H1 (cell line): ENCODE measurements around the gene MMP3. TPM values are rescaled to one million over a fixed set of nuclear protein-coding genes. Genes with fewer than 3 reads are reported as not detected.

Source experiments
- CTCF ChIA-PET: fragments of 300-600 bp; sonication (Branson Sonifier 250); formaldehyde crosslinking; loops from one replicate; lab custom pipeline; 2021; ENCODE audit not compliant: partially characterized antibody; lab: Charles Lee
- POLR2A ChIA-PET: fragments of 300-600 bp; sonication (Branson Sonifier 250); formaldehyde crosslinking; loops from one replicate; lab custom pipeline; 2021; ENCODE audit warnings: inconsistent platforms; ENCODE audit not compliant: partially characterized antibody; lab: Charles Lee
- DNase-seq, 2 experiments: peaks; one replicate each; pipeline versions ENCODE4 v3.0.0 to v3.0.0-alpha.2; 2010 to 2022; ENCODE audit warnings: low spot score in 2 of 2, low read depth in 1 of 2, mixed read lengths in 1 of 2
- FAIRE-seq: peaks from 2 replicates; lab custom pipeline; 2011; peaks lifted over from hg19 to GRCh38; lab: Jason Lieb, UNC
- H2AFZ ChIP-seq: 2 replicates; pipeline ENCODE4 v1.8.1; 2012; ENCODE audit warnings: low read length, inconsistent platforms
- H2AK5ac ChIP-seq: 2 replicates; pipeline ENCODE4 v1.6.1; 2013; ENCODE audit warnings: low read depth, low read length
- H2BK120ac ChIP-seq: replicated peaks from 2 replicates; pipeline ENCODE3; 2013; ENCODE audit warnings: low read depth, low read length, inconsistent platforms
- H2BK12ac ChIP-seq: 2 replicates; pipeline ENCODE4 v1.6.1; 2013; ENCODE audit warnings: low read depth, low read length
- H2BK15ac ChIP-seq: 2 replicates; pipeline ENCODE4 v1.6.1; 2013; ENCODE audit warnings: low read length
- H2BK20ac ChIP-seq: 2 replicates; pipeline ENCODE4 v1.6.1; 2013; ENCODE audit warnings: low read length
- H2BK5ac ChIP-seq: 2 replicates; pipeline ENCODE4 v1.6.1; 2013; ENCODE audit warnings: low read depth, low read length
- H3K14ac ChIP-seq: 2 replicates; pipeline ENCODE4 v1.6.1; 2013; ENCODE audit warnings: inconsistent platforms; ENCODE audit not compliant: insufficient read length
- H3K18ac ChIP-seq: 2 replicates; pipeline ENCODE4 v1.6.1; 2013; ENCODE audit warnings: low read length; ENCODE audit errors: extremely low read depth
- H3K23ac ChIP-seq: 2 replicates; pipeline ENCODE4 v1.6.1; 2013; ENCODE audit warnings: inconsistent platforms; ENCODE audit not compliant: insufficient read length
- H3K23me2 ChIP-seq: 2 replicates; pipeline ENCODE4 v1.6.1; 2013; ENCODE audit warnings: low read depth, low read length
- H3K27ac ChIP-seq: 2 replicates; pipeline ENCODE4 v1.6.1; 2011; ENCODE audit warnings: low read depth, low read length, inconsistent platforms
- H3K27me3 ChIP-seq, 4 experiments: replicated peaks in 1 of 4; 1 replicate in 1 of 4; 2 replicates in 3 of 4; pipeline versions ENCODE4 v1.6.1 to v1.8.1; 2011 to 2013; ENCODE audit warnings: low read length in 3 of 4, mild to moderate bottlenecking in 3 of 4, inconsistent platforms in 2 of 4, mixed read lengths in 2 of 4, moderate library complexity in 1 of 4; ENCODE audit not compliant: control insufficient read depth in 3 of 4, insufficient read depth in 3 of 4; ENCODE audit errors: extremely low read depth in 1 of 4
- H3K36me3 ChIP-seq, 4 experiments: 2 replicates each; pipeline versions ENCODE4 v1.6.1 to v1.8.1; 2011 to 2013; ENCODE audit warnings: mild to moderate bottlenecking in 4 of 4, low read length in 3 of 4, moderate library complexity in 2 of 4, control low read depth in 1 of 4, inconsistent platforms in 1 of 4; ENCODE audit not compliant: insufficient read depth in 4 of 4, control insufficient read depth in 2 of 4
- H3K4ac ChIP-seq: replicated peaks from 2 replicates; pipeline ENCODE3; 2013; ENCODE audit warnings: low read length, low read depth, mixed read lengths, inconsistent platforms; ENCODE audit not compliant: insufficient read length
- H3K4me1 ChIP-seq, 4 experiments: replicated peaks in 1 of 4; 1 replicate in 1 of 4; 2 replicates in 3 of 4; pipeline versions ENCODE4 v1.6.1 to v1.8.1; 2011 to 2013; ENCODE audit warnings: low read length in 3 of 4, inconsistent platforms in 2 of 4, mixed read lengths in 1 of 4; ENCODE audit not compliant: insufficient read depth in 4 of 4, control insufficient read depth in 3 of 4
- H3K4me2 ChIP-seq, 2 experiments: 2 replicates each; pipeline versions ENCODE4 v1.6.1 to v1.8.1; 2011 to 2013; ENCODE audit warnings: low read depth in 2 of 2, low read length in 2 of 2, control low read depth in 1 of 2, inconsistent platforms in 1 of 2, mild to moderate bottlenecking in 1 of 2; ENCODE audit not compliant: insufficient read depth in 1 of 2
- H3K4me3 ChIP-seq, 4 experiments: fragments of 200-600, 300-600 bp in 1 of 4; sonication (generic), shearing (Covaris generic), sonication (Bioruptor Twin) in 1 of 4; 2 replicates each; pipeline versions ENCODE4 v1.5.1 to v1.8.1; 2011 to 2016; ENCODE audit warnings: low read length in 4 of 4, low read depth in 3 of 4, control low read depth in 2 of 4, inconsistent platforms in 2 of 4, mild to moderate bottlenecking in 2 of 4, mixed read lengths in 1 of 4, moderate library complexity in 1 of 4; ENCODE audit not compliant: insufficient read depth in 2 of 4; ENCODE audit errors: extremely low read depth in 1 of 4
- H3K56ac ChIP-seq: replicated peaks from 2 replicates; pipeline ENCODE3; 2013; ENCODE audit warnings: low read depth, mild to moderate bottlenecking, mixed read lengths, low read length, inconsistent platforms; ENCODE audit not compliant: insufficient read length
- H3K79me1 ChIP-seq: 2 replicates; pipeline ENCODE4 v1.6.1; 2013; ENCODE audit warnings: low read depth, low read length, control low read depth
- H3K79me2 ChIP-seq, 2 experiments: 2 replicates each; pipeline versions ENCODE4 v1.6.1 to v1.8.1; 2012 to 2013; ENCODE audit warnings: low read length in 2 of 2, mild to moderate bottlenecking in 2 of 2, inconsistent platforms in 1 of 2; ENCODE audit not compliant: insufficient read depth in 2 of 2, control insufficient read depth in 1 of 2
- H3K9ac ChIP-seq, 4 experiments: replicated peaks in 1 of 4; 1 replicate in 1 of 4; 2 replicates in 3 of 4; pipeline versions ENCODE4 v1.6.1 to v1.8.1; 2011 to 2013; ENCODE audit warnings: low read depth in 3 of 4, low read length in 3 of 4, control low read depth in 2 of 4, mild to moderate bottlenecking in 2 of 4, moderate library complexity in 2 of 4, inconsistent platforms in 1 of 4; ENCODE audit errors: extremely low read depth in 1 of 4
- H3K9me3 ChIP-seq, 2 experiments: 2 replicates each; pipeline versions ENCODE4 v1.6.1 to v1.8.1; 2012 to 2013; ENCODE audit warnings: mild to moderate bottlenecking in 2 of 2, moderate library complexity in 2 of 2, control low read depth in 1 of 2, inconsistent platforms in 1 of 2, low read depth in 1 of 2, low read length in 1 of 2, mixed read lengths in 1 of 2; ENCODE audit not compliant: insufficient read depth in 2 of 2
- H4K20me1 ChIP-seq, 2 experiments: replicated peaks in 1 of 2; 2 replicates each; pipeline versions ENCODE3 to v1.8.1; 2011 to 2013; ENCODE audit warnings: inconsistent platforms in 2 of 2, low read length in 2 of 2, mild to moderate bottlenecking in 1 of 2; ENCODE audit not compliant: insufficient read depth in 2 of 2, control insufficient read depth in 1 of 2
- H4K5ac ChIP-seq: 2 replicates; pipeline ENCODE4 v1.6.1; 2013; ENCODE audit warnings: low read length, low read depth, mixed read lengths, inconsistent platforms; ENCODE audit not compliant: insufficient read length
- H4K8ac ChIP-seq: 2 replicates; pipeline ENCODE4 v1.8.0; 2013; ENCODE audit warnings: mild to moderate bottlenecking, moderate library complexity, low read length, inconsistent platforms; ENCODE audit not compliant: insufficient read depth; ENCODE audit errors: extremely low read depth
- H4K91ac ChIP-seq: replicated peaks from 2 replicates; pipeline ENCODE3; 2013; ENCODE audit warnings: low read length, mixed read lengths, inconsistent platforms; ENCODE audit not compliant: insufficient read length
- BRCA1 ChIP-seq: IDR thresholded peaks from 2 replicates; pipeline ENCODE4 v1.6.1; 2012; ENCODE audit warnings: low read depth, low read length, improper control_type of control experiment
- HDAC2 ChIP-seq, 2 experiments: fragments of 300-600 bp in 1 of 2; sonication (generic) in 1 of 2; IDR thresholded peaks; 2 replicates each; pipeline ENCODE4 v1.6.1; 2011 to 2012; ENCODE audit warnings: low read depth in 2 of 2, low read length in 2 of 2, mild to moderate bottlenecking in 2 of 2, moderate library complexity in 2 of 2, borderline replicate concordance in 1 of 2, inconsistent platforms in 1 of 2
- HDAC6 ChIP-seq: IDR thresholded peaks from one replicate; pipeline ENCODE4 v1.7.1; 2012; ENCODE audit warnings: low read depth, mild to moderate bottlenecking, inconsistent platforms, low read length, moderate library complexity
- JUND ChIP-seq: IDR thresholded peaks from 2 replicates; pipeline ENCODE4 v1.6.1; 2011; ENCODE audit warnings: mild to moderate bottlenecking, improper control_type of control experiment, low read length
- MAFK ChIP-seq: IDR thresholded peaks from 2 replicates; pipeline ENCODE4 v1.6.1; 2012; ENCODE audit warnings: low read depth, mild to moderate bottlenecking, improper control_type of control experiment, low read length
- POLR2A ChIP-seq, 2 experiments: IDR thresholded peaks; 1 replicate in 1 of 2; 2 replicates in 1 of 2; pipeline ENCODE4 v1.6.1; 2011; ENCODE audit warnings: low read depth in 2 of 2, low read length in 2 of 2, mild to moderate bottlenecking in 2 of 2; ENCODE audit errors: control extremely low read depth in 1 of 2
- RNF2 ChIP-seq: fragments of 200-900, 300-1000 bp; sonication (generic); IDR thresholded peaks from 2 replicates; pipeline ENCODE4 v1.7.1; 2016; ENCODE audit warnings: borderline replicate concordance, low read depth, mild to moderate bottlenecking, antibody characterized with exemption, low read length; ENCODE audit not compliant: poor library complexity, severe bottlenecking; ENCODE audit errors: missing control alignments
- SP2 ChIP-seq: IDR thresholded peaks from 2 replicates; pipeline ENCODE4 v1.6.1; 2012; ENCODE audit warnings: mild to moderate bottlenecking, low read length, inconsistent platforms
- WGBS, 2 experiments: shearing (Covaris generic) in 1 of 2; methylation state at CpG; one replicate each; pipeline versions ENCODE4 v1.1.6 to v1.1.7; 2013 to 2015; ENCODE audit warnings: low lambda C conversion rate in 2 of 2, mixed read lengths in 2 of 2, inconsistent platforms in 1 of 2, low coverage in 1 of 2, missing lambda C conversion rate in 1 of 2; ENCODE audit not compliant: insufficient replicate concordance in 2 of 2, insufficient coverage in 1 of 2, insufficient read length in 1 of 2; ENCODE audit errors: extremely low coverage in 1 of 2, missing lambda C conversion rate in 1 of 2; 5-methylcytosine and 5-hydroxymethylcytosine counted together
- polyA plus RNA-seq, 7 experiments: library from polyadenylated mRNA; depleted of rRNA in 3 of 7; stranded (reverse) in 5 of 7; unstranded in 2 of 7; fragments of >200 nt in 5 of 7; fragments of 200-250 nt in 2 of 7; gene quantifications; 1 replicate in 5 of 7; 2 replicates in 1 of 7; 4 replicates in 1 of 7; pipeline versions ENCODE4 v1.2.1 to v1.2.3, GENCODE V29; 2011 to 2013; ENCODE audit warnings: missing spikeins in 2 of 7, mixed read lengths in 2 of 7
- total RNA-seq: library from RNA; stranded (reverse); fragmentation: NEBNext Ultra II Directional; extraction: Animal tissue kit (Norgen Biotek cat#: 25700); gene quantifications from 2 replicates; pipeline ENCODE4 v1.2.1, GENCODE V29; 2021

Gene MMP3
- total and polyA plus RNA-seq, 2 of the 8 experiments (the other 6 are each of a cell fraction or from before 2014, with no cell fraction given): not detected

GRCh38 chr11:102813484-102813883, 29.9 kb downstream of the MMP3 start:
- ChIA-PET CTCF (interaction anchor here (1.0 to 2.5 kb wide), 2 partner anchors 16 to 101 kb away, joined by 4 to 6 read pairs; no protein-coding TSS in a partner anchor), POLR2A (no interaction called here)
- DNase-seq (no peak), FAIRE-seq (no peak)
- H3K79me1 ChIP-seq: no peaks in the 10 kb centered on the region
- H3K23ac ChIP-seq: no peak overlapping the region
- no peaks in the 10 kb centered on the region for H3K9me3 ChIP-seq
- no peak overlapping the region for H3K18ac ChIP-seq
- no peak overlapping the region for H3K14ac ChIP-seq
- no peak overlapping the region for H2BK15ac ChIP-seq
- no peak overlapping the region for H4K91ac ChIP-seq
- H4K20me1 ChIP-seq: no peaks in the 10 kb centered on the region
- no peak overlapping the region for H3K4ac ChIP-seq
- no peak overlapping the region for H3K27ac ChIP-seq
- no peak overlapping the region for H2BK20ac ChIP-seq
- H2BK12ac ChIP-seq: no peak overlapping the region
- no peaks in the 10 kb centered on the region for H3K23me2 ChIP-seq
- H2BK120ac ChIP-seq: no peak overlapping the region
- H2AFZ ChIP-seq: no peak overlapping the region
- H4K5ac ChIP-seq: no peak overlapping the region
- no peaks in the 10 kb centered on the region for H3K79me2 ChIP-seq
- no peaks in the 10 kb centered on the region for H3K27me3 ChIP-seq
- no peak overlapping the region for H4K8ac ChIP-seq
- H3K9ac ChIP-seq: no peak overlapping the region
- TF ChIP-seq HDAC6: no peak
- TF ChIP-seq HDAC2 (IDR thresholded peaks at IDR 0.05; ENCODE audit: borderline replicate concordance in 1 of 2, low read depth in 2 of 2, low read length in 2 of 2): no peak
- TF ChIP-seq SP2: no peak
- TF ChIP-seq POLR2A (IDR thresholded peaks at IDR 0.05; ENCODE audit: control extremely low read depth in 1 of 2, low read depth in 2 of 2, low read length in 2 of 2): no peak
- TF ChIP-seq MAFK: no peak
- TF ChIP-seq BRCA1: no peak
- no peak for TF ChIP-seq RNF2
- TF ChIP-seq JUND: no peak
- no peak overlapping the region for H2BK5ac ChIP-seq
- no peak overlapping the region for H3K4me3 ChIP-seq
- no peak overlapping the region for H2AK5ac ChIP-seq
- 90% methylated on average over 1 of the region's 1 CpG; no CpG with 5 or more reads in 1 of the 2 experiments for WGBS, 2 experiments
- no peaks in the 10 kb centered on the region for H3K4me1 ChIP-seq
- no peaks in the 10 kb centered on the region for H3K36me3 ChIP-seq
- no peak overlapping the region for H3K4me2 ChIP-seq
- H3K56ac ChIP-seq: no peak overlapping the region
